Lower lobe of right lung (tissue), 2 donors: ENCODE measurements around the gene FLRT1. TPM values are rescaled to one million over a fixed set of nuclear protein-coding genes. Genes with fewer than 3 reads are reported as not detected.

Experiments used
- ATAC-seq, 2 donors: fragments of 200-7000 bp; cut with Tn5 transposase; one replicate each; pipeline ENCODE4 v1.9.1; 2020 to 2022; ENCODE audit warnings: mild to moderate bottlenecking in 2 of 2, moderate library complexity in 2 of 2
- DNase-seq: peaks from one replicate; pipeline ENCODE4 v3.0.0-alpha.2; 2020
- H3K27ac ChIP-seq: fragments of 200-600 bp; one replicate; pipeline ENCODE4 v1.8.0; 2022
- H3K27me3 ChIP-seq: fragments of 200-600 bp; one replicate; pipeline ENCODE4 v1.8.0; 2022; ENCODE audit warnings: low read depth
- H3K36me3 ChIP-seq: fragments of 200-600 bp; one replicate; pipeline ENCODE4 v1.8.0; 2022; ENCODE audit warnings: mild to moderate bottlenecking
- H3K4me1 ChIP-seq: fragments of 200-600 bp; one replicate; pipeline ENCODE4 v1.8.0; 2022
- H3K4me3 ChIP-seq: fragments of 200-600 bp; one replicate; pipeline ENCODE4 v1.8.0; 2022; ENCODE audit warnings: mild to moderate bottlenecking
- H3K9me3 ChIP-seq: fragments of 200-600 bp; one replicate; pipeline ENCODE4 v1.8.0; 2022
- intact Hi-C: fragments of 100-400 bp; cut with DNase I; formaldehyde crosslinking; loops from one replicate; pipeline ENCODE4 v1.11.0; 2022
- total RNA-seq: library from RNA; stranded (reverse); fragmentation: NEBNext Ultra II Directional; extraction: Animal tissue kit (Norgen Biotek cat#: 25700); gene quantifications from one replicate; pipeline ENCODE4 v1.2.1, GENCODE V29; 2021
- TF ChIP-seq, protein P1 (sequence below): fragments of 200-600 bp; IDR thresholded peaks from one replicate; pipeline ENCODE4 v1.8.0; 2022; ENCODE audit warnings: antibody characterized with exemption, mild to moderate bottlenecking
- donor health status: DM: no; HTN: yes; CAD: no; lungs with severe emphysema.

FLRT1 gene
- total RNA-seq, 1 donor from 2014 or later = not detected

DNA sequence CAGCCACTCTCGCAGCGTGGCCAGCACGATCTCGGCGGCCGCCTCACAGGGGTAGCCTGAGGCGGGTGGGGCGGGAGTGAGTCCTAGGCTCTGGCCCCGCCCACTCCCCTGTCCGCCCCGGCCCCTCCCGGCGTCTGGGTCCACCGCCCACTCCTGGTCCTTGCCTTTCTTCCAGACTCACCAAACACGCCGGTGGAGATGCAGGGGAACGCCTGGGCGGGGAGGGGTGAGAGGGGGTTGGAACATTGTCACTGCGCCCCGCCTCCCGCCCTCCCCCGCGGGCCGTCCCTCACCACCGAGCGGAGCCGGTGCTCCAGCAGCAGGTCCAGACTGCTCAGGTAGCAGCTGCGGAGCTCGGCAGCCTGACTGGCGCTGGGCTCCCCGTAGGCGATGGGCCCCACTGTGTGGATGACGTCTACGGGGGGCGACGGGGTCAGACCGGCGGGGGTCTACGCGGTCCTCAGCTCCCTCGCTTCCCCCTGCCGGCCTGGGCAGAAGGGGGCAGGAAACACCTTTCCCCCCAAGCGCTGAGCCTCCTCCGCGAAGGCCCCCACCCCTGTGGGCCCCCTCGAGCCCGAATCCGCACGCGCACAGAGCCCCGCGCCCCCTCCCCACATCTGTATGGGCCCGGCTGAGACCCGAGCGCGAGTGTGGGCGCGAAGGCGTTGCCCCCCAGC, 36.2 kb upstream of the FLRT1 start:
- intact Hi-C loops = loop anchor here (5.0 kb wide), 1 partner anchor 148 kb away; no protein-coding TSS in a partner anchor

DNA sequence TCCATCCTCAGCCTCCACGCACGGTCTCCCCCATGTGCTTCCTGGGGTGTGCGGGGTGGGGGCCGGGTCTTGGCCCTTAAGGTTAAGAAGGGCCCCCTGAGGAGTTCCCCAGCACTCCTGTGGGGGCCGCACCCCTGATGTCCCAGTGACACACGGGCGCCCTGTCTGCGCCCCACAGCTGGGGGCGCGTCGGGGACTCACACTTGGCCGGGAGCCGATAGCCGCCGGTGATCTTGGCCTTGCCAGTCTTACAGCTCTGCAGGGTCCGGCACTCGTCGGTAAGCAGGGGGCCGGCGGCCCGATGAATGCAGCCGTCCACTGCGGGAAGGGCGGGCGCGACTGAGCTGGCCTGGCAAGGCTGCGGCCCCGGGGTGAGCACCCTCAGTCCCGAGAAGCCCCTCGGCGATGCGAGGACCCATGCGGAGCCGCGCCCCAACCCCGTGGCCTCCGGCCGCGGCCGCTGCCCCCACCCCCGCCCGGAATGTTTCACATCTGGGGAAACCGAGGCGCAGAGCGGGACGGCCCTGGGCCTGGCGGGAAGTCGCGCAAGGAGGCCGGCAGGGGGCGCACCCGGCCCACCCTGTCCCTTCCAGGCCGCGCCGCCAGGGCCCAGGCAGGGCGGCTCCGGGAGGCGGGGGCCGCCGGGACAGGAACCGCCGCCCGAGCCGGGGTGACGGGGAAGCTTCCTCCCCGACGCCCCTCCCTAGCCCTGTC, 35.5 kb upstream of the FLRT1 start:
- Histone ChIP-seq H3K4me3 (peak overlapping the region; percentile 47), H3K9me3 (no peaks in the 10 kb centered on the region), H3K27me3 (peaks cover 9% of the 10 kb centered on the region), H3K36me3 (peaks cover 35% of the 10 kb centered on the region), H3K4me1 (peaks cover 35% of the 10 kb centered on the region), H3K27ac (no peak overlapping the region)
- peak; percentile 74 for DNase-seq
- TF ChIP-seq, protein P1, sequence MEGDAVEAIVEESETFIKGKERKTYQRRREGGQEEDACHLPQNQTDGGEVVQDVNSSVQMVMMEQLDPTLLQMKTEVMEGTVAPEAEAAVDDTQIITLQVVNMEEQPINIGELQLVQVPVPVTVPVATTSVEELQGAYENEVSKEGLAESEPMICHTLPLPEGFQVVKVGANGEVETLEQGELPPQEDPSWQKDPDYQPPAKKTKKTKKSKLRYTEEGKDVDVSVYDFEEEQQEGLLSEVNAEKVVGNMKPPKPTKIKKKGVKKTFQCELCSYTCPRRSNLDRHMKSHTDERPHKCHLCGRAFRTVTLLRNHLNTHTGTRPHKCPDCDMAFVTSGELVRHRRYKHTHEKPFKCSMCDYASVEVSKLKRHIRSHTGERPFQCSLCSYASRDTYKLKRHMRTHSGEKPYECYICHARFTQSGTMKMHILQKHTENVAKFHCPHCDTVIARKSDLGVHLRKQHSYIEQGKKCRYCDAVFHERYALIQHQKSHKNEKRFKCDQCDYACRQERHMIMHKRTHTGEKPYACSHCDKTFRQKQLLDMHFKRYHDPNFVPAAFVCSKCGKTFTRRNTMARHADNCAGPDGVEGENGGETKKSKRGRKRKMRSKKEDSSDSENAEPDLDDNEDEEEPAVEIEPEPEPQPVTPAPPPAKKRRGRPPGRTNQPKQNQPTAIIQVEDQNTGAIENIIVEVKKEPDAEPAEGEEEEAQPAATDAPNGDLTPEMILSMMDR = peak; percentile 80
- intact Hi-C loops = loop anchor here (5.0 kb wide), 1 partner anchor 147 kb away; no protein-coding TSS in a partner anchor
- ATAC-seq = peak; percentile 88 to 89

More for the DNA sequence above, 36.2 kb upstream of the FLRT1 start:
- TF ChIP-seq, protein P1 = no peak
- H3K36me3 ChIP-seq = peaks cover 42% of the 10 kb centered on the region
- ATAC-seq = peak; percentile 48 to 52
- no peaks in the 10 kb centered on the region for H3K9me3 ChIP-seq
- peak; percentile 63 for DNase-seq
- no peak overlapping the region for H3K27ac ChIP-seq
- peaks cover 35% of the 10 kb centered on the region for H3K4me1 ChIP-seq
- peaks cover 9% of the 10 kb centered on the region for H3K27me3 ChIP-seq
- peak overlapping the region; percentile 47 for H3K4me3 ChIP-seq

DNA sequence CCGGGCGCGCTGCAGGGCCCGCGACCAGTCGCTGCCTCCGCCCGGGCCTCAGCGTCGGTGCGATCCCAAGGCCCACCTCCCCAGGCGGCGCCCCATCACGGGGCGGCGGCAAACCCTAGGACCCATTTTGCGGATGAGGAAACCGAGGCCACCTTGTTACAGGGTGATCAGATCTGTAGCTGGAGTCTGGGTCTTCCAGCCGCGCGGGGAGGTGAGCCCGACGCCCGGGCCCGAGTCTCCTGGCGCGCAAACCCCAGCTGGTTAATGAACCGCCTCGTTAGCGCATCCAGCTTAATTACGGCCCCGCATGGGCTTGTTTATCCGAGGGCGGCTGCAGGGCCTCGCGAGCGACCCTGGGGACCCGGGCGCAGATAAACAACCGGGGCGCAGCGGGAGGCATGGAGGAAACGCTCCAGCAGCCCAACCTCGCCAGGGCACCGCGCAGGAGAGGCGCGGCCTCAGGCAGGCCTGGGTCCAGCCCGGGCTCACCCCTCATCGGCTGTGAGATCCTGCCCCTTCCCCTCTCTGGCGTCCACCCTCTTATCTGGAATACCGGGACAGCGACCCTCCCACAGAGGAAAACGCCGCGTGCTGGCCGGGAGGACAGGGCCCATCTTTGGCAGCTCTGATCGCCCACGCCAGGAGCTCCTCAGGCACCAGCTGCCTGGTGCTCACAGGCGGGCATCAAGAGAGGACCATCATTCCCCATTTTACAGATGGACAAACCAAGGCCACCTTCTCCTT, 34.8 kb upstream of the FLRT1 start:
- DNase-seq = peak; percentile 47
- peaks cover 35% of the 10 kb centered on the region for H3K4me1 ChIP-seq
- intact Hi-C loops = loop anchor here (5.0 kb wide), 1 partner anchor 146 kb away; no protein-coding TSS in a partner anchor

DNA sequence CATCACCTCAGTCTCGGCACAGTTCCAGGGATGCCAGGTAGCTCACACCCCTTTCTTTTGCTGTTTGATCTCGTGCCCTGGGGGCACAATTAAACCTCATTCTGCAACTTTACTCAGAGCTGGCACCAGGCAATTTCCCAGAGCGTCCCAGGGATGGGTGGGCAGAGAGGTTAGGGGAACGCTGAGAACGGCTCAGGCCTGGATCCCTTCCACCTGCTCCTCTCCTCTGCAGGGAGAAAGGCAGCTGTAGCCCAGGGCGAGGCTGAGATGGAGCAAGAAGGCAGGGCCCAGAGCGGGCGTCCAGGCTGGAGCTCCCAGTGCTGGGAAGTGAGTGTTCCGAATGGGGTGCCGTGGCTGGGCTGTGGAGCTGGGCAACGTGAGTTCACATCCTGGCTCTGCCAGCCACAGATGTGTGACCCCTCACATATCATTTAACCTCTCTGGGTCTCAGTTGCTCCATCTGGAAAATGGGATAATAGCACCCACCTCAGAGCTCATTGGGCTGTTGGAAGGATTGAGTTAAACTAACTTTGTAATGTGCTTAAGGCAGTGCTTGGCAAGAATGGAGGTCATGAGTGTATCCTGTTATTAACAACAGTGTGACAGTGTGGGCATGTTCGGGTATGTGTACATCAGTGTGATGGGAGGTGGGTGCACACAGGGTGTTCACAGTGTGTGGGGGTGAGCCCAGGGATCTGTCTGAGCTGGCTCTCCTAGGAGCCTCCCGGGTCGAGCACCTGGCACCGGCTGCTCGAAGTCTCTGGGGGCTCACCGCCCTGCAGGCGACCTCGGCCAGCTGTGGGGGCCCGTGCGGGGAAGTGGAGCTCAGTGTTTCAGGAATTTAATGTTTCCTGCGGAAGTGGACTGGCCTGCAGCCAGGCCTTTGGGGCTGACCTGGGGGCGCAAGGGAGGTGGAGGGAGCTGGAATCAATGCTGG, 34.0 kb upstream of the FLRT1 start:
- ATAC-seq (no peak), DNase-seq (no peak)
- no peak overlapping the region for H3K27ac ChIP-seq
- TF ChIP-seq, protein P1 = no peak
- no peak overlapping the region for H3K4me3 ChIP-seq
- intact Hi-C loops = loop anchor here (5.0 kb wide), 1 partner anchor 146 kb away; no protein-coding TSS in a partner anchor
- H3K27me3 ChIP-seq = peaks cover 9% of the 10 kb centered on the region
- peaks cover 35% of the 10 kb centered on the region for H3K4me1 ChIP-seq
- no peaks in the 10 kb centered on the region for H3K9me3 ChIP-seq
- H3K36me3 ChIP-seq = peaks cover 21% of the 10 kb centered on the region

More for the DNA sequence above, 34.8 kb upstream of the FLRT1 start:
- H3K4me3 ChIP-seq = peak overlapping the region; percentile 47
- no peak for ATAC-seq
- H3K27me3 ChIP-seq = peaks cover 9% of the 10 kb centered on the region
- no peaks in the 10 kb centered on the region for H3K9me3 ChIP-seq
- TF ChIP-seq, protein P1 = peak; percentile 16
- H3K36me3 ChIP-seq = peaks cover 29% of the 10 kb centered on the region
- no peak overlapping the region for H3K27ac ChIP-seq
